SK-N-SH treated with all-trans-retinoic acid at 6 μM for 48 hours (cell line): ENCODE results near the gene LRRC14B.
"Not testable (repeated sequence)": the region's sequence is repeated elsewhere in the genome, so short reads cannot be mapped to it uniquely, and the experiment has no call there.

Source experiments
- ESRRG ChIP-seq: fragments of 250-450 bp; sonication (Bioruptor Pico); IDR thresholded peaks from 2 replicates; pipeline ENCODE4 v1.6.1; 2021; ENCODE audit warnings: mild to moderate bottlenecking
- TOX ChIP-seq: fragments of 250-450 bp; sonication (Bioruptor Pico); IDR thresholded peaks from 2 replicates; pipeline ENCODE4 v1.8.0; 2021; ENCODE audit warnings: mild to moderate bottlenecking, moderate library complexity, borderline replicate concordance
- ZFP3 ChIP-seq: fragments of 250-450 bp; sonication (Bioruptor Pico); IDR thresholded peaks from 2 replicates; pipeline ENCODE4 v1.5.0; 2020; ENCODE audit warnings: mild to moderate bottlenecking, moderate library complexity
- TF ChIP-seq, protein P1 (sequence below): fragments of 250-450 bp; sonication (Bioruptor Pico); IDR thresholded peaks from 2 replicates; pipeline ENCODE4 v1.5.1; 2020; ENCODE audit warnings: low read depth, mild to moderate bottlenecking, moderate library complexity
- TF ChIP-seq, protein P2 (sequence below): fragments of 250-450 bp; sonication (Bioruptor Pico); IDR thresholded peaks from 2 replicates; pipeline ENCODE4 v1.8.0; 2020; ENCODE audit warnings: mild to moderate bottlenecking, moderate library complexity, borderline replicate concordance
- TF ChIP-seq, protein P3 (sequence below): fragments of 250-450 bp; sonication (Bioruptor Pico); IDR thresholded peaks from 2 replicates; pipeline ENCODE4 v1.5.0; 2020; ENCODE audit warnings: mild to moderate bottlenecking, moderate library complexity
- TF ChIP-seq, protein P4 (sequence below): fragments of 250-450 bp; sonication (Bioruptor Pico); IDR thresholded peaks from 2 replicates; pipeline ENCODE4 v1.8.0; 2021; ENCODE audit warnings: low read depth, mild to moderate bottlenecking, moderate library complexity, borderline replicate concordance

DNA sequence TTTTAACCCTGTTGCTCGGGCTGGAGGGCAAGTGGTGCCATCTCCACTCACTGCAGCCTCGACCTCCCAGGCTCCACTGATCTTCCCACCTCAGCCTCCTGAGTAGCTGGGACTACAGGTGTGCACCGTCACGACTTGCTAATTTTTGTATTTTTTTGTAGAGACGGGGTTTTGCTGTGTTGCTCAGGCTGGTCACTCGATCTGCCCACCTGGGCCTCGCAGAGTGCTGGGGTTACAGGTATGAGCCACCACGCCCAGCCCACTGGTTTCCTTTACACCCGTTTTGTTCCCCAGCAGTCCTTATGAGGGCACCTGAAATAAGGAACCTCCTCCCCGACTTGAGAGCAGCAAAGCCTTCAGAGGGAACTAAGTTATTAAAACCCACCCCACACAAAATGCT, 24.8 kb downstream of the LRRC14B start:
- TF ChIP-seq, protein P1, sequence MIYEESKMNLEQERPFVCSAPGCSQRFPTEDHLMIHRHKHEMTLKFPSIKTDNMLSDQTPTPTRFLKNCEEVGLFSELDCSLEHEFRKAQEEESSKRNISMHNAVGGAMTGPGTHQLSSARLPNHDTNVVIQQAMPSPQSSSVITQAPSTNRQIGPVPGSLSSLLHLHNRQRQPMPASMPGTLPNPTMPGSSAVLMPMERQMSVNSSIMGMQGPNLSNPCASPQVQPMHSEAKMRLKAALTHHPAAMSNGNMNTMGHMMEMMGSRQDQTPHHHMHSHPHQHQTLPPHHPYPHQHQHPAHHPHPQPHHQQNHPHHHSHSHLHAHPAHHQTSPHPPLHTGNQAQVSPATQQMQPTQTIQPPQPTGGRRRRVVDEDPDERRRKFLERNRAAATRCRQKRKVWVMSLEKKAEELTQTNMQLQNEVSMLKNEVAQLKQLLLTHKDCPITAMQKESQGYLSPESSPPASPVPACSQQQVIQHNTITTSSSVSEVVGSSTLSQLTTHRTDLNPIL (CRISPR knock-in tag): not testable (repeated sequence)
- TF ChIP-seq, protein P2, sequence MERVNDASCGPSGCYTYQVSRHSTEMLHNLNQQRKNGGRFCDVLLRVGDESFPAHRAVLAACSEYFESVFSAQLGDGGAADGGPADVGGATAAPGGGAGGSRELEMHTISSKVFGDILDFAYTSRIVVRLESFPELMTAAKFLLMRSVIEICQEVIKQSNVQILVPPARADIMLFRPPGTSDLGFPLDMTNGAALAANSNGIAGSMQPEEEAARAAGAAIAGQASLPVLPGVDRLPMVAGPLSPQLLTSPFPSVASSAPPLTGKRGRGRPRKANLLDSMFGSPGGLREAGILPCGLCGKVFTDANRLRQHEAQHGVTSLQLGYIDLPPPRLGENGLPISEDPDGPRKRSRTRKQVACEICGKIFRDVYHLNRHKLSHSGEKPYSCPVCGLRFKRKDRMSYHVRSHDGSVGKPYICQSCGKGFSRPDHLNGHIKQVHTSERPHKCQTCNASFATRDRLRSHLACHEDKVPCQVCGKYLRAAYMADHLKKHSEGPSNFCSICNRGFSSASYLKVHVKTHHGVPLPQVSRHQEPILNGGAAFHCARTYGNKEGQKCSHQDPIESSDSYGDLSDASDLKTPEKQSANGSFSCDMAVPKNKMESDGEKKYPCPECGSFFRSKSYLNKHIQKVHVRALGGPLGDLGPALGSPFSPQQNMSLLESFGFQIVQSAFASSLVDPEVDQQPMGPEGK (CRISPR knock-in tag): not testable (repeated sequence)
- TF ChIP-seq, protein P3, sequence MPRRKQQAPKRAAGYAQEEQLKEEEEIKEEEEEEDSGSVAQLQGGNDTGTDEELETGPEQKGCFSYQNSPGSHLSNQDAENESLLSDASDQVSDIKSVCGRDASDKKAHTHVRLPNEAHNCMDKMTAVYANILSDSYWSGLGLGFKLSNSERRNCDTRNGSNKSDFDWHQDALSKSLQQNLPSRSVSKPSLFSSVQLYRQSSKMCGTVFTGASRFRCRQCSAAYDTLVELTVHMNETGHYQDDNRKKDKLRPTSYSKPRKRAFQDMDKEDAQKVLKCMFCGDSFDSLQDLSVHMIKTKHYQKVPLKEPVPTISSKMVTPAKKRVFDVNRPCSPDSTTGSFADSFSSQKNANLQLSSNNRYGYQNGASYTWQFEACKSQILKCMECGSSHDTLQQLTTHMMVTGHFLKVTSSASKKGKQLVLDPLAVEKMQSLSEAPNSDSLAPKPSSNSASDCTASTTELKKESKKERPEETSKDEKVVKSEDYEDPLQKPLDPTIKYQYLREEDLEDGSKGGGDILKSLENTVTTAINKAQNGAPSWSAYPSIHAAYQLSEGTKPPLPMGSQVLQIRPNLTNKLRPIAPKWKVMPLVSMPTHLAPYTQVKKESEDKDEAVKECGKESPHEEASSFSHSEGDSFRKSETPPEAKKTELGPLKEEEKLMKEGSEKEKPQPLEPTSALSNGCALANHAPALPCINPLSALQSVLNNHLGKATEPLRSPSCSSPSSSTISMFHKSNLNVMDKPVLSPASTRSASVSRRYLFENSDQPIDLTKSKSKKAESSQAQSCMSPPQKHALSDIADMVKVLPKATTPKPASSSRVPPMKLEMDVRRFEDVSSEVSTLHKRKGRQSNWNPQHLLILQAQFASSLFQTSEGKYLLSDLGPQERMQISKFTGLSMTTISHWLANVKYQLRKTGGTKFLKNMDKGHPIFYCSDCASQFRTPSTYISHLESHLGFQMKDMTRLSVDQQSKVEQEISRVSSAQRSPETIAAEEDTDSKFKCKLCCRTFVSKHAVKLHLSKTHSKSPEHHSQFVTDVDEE: not testable (repeated sequence)
- TF ChIP-seq, protein P4, sequence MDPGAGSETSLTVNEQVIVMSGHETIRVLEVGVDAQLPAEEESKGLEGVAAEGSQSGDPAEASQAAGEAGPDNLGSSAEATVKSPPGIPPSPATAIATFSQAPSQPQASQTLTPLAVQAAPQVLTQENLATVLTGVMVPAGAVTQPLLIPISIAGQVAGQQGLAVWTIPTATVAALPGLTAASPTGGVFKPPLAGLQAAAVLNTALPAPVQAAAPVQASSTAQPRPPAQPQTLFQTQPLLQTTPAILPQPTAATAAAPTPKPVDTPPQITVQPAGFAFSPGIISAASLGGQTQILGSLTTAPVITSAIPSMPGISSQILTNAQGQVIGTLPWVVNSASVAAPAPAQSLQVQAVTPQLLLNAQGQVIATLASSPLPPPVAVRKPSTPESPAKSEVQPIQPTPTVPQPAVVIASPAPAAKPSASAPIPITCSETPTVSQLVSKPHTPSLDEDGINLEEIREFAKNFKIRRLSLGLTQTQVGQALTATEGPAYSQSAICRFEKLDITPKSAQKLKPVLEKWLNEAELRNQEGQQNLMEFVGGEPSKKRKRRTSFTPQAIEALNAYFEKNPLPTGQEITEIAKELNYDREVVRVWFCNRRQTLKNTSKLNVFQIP: not testable (repeated sequence)
- not testable (repeated sequence) for TF ChIP-seq ESRRG; ZFP3; TOX (CRISPR knock-in tag)
